Fibroblast of upper back skin (primary cell): ENCODE measurements around the gene FSTL4.
"Not testable (repeated sequence)": the region's sequence is repeated elsewhere in the genome, so short reads cannot be mapped to it uniquely, and the experiment has no call there.

ENCODE experiments used
- DNase-seq: peaks from one replicate; pipeline ENCODE4 v3.0.0-alpha.2; 2013

Gene FSTL4

GRCh38 chr5:133546500-133546899 is 65.8 kb downstream of the FSTL4 start:
- DNase-seq = no peak

GRCh38 chr5:133544346-133544745 is 68.0 kb downstream of the FSTL4 start:
- no peak for DNase-seq

GRCh38 chr5:133539818-133540217 is 72.5 kb downstream of the FSTL4 start:
- no peak for DNase-seq

GRCh38 chr5:133538718-133539117 is 73.6 kb downstream of the FSTL4 start:
- DNase-seq = no peak

GRCh38 chr5:133535241-133535929 is 77.0 kb downstream of the FSTL4 start:
- not testable (repeated sequence) for DNase-seq

GRCh38 chr5:133534566-133534965 is 77.8 kb downstream of the FSTL4 start:
- DNase-seq = no peak

- no peak for DNase-seq
Observed at GRCh38 chr5:133533541-133533940, 78.8 kb downstream of the FSTL4 start.

- peak; percentile 79 for DNase-seq
Observed at GRCh38 chr5:133531594-133531993, 80.7 kb downstream of the FSTL4 start.

- peak; percentile 5 for DNase-seq
Observed at GRCh38 chr5:133531178-133531577, 81.2 kb downstream of the FSTL4 start.

GRCh38 chr5:133530270-133530669 is 82.1 kb downstream of the FSTL4 start:
- DNase-seq = no peak

GRCh38 chr5:133528841-133529240 is 83.5 kb downstream of the FSTL4 start:
- no peak for DNase-seq

- peak; percentile 58 for DNase-seq
Observed at GRCh38 chr5:133527311-133527710, 85.0 kb downstream of the FSTL4 start.

- no peak for DNase-seq
Observed at GRCh38 chr5:133526368-133526767, 86.0 kb downstream of the FSTL4 start.

- no peak for DNase-seq
Observed at GRCh38 chr5:133525126-133525525, 87.2 kb downstream of the FSTL4 start.

GRCh38 chr5:133524666-133525065 is 87.7 kb downstream of the FSTL4 start:
- no peak for DNase-seq

- DNase-seq = no peak
Observed at GRCh38 chr5:133523961-133524586, 88.3 kb downstream of the FSTL4 start.

GRCh38 chr5:133523013-133523658 is 89.2 kb downstream of the FSTL4 start:
- DNase-seq = no peak

GRCh38 chr5:133521801-133522200 is 90.5 kb downstream of the FSTL4 start:
- no peak for DNase-seq

GRCh38 chr5:133520991-133521706 is 91.2 kb downstream of the FSTL4 start:
- no peak for DNase-seq

GRCh38 chr5:133520062-133520461 is 92.3 kb downstream of the FSTL4 start:
- no peak for DNase-seq

- DNase-seq = no peak
Observed at GRCh38 chr5:133519191-133519590, 93.2 kb downstream of the FSTL4 start.

GRCh38 chr5:133514456-133514855 is 97.9 kb downstream of the FSTL4 start:
- no peak for DNase-seq

GRCh38 chr5:133512896-133513295 is 99.4 kb downstream of the FSTL4 start:
- DNase-seq = no peak
